Measurements from ENCODE around the gene CDC42EP4.

DNA sequence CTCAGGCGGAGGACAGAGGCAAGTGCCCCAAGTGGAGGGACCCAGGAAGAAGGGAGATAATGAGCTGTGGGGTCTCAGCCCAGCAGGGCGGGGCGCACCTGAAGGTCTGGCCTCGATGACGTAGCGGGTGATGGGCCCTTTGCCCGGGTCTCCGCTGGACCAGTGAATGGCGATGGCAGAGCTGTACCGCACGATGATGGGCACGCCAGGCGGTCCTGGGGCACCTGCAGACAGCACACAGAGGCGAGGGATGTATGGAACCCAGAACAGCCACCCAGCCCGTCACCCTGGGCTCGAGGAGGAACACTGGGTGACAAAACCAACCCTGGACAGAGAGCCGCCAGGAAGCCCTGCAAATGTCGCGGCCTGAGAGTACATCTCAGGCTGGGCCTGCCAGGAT is 46.2 kb upstream of the CDC42EP4 start:
- TF ChIP-seq, protein P1, sequence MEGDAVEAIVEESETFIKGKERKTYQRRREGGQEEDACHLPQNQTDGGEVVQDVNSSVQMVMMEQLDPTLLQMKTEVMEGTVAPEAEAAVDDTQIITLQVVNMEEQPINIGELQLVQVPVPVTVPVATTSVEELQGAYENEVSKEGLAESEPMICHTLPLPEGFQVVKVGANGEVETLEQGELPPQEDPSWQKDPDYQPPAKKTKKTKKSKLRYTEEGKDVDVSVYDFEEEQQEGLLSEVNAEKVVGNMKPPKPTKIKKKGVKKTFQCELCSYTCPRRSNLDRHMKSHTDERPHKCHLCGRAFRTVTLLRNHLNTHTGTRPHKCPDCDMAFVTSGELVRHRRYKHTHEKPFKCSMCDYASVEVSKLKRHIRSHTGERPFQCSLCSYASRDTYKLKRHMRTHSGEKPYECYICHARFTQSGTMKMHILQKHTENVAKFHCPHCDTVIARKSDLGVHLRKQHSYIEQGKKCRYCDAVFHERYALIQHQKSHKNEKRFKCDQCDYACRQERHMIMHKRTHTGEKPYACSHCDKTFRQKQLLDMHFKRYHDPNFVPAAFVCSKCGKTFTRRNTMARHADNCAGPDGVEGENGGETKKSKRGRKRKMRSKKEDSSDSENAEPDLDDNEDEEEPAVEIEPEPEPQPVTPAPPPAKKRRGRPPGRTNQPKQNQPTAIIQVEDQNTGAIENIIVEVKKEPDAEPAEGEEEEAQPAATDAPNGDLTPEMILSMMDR (IDR thresholded peaks at IDR 0.05; ENCODE audit: low read depth, low read length), result no peak
- no peak for TF ChIP-seq EZH2phosphoT487 (IDR thresholded peaks at IDR 0.05; ENCODE audit: low read depth)
